ENCODE measurements around the gene PLEKHM2.

Gene PLEKHM2

GRCh38 chr1:15719381-15720120 is 35.4 kb downstream of the PLEKHM2 start:
- in situ Hi-C loops (cut with HindIII; ENCODE audit: low pct_ligation_motif_present, low pct_unique_long_range_greater_than_20kb, low sequenced_read_pairs), result no loop called here
- DNase-seq, result no peak

DNA sequence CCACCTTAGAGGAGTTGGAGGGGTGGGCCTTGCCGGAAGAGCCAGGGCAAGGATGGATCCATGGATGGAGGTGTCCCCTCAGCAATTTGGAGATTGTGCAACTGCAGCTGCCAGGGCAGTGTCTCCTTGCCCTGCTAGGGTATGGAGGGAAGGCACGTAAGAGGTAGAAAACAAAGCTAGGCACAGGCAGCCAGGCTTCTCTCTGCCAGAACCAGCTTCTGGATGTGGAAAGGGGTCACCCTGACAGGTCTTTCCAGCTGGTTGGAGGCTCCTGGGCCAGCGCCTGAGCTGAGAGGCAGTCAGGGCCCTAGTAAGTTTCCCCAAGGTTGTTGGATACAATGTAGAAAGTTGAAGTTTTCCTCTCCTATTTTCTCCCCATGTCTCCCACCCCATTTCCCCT is 36.7 kb downstream of the PLEKHM2 start:
- in situ Hi-C loops (cut with HindIII; ENCODE audit: low pct_ligation_motif_present, low pct_unique_long_range_greater_than_20kb, low sequenced_read_pairs), result no loop called here
- no peak for DNase-seq

- in situ Hi-C loops (cut with HindIII; ENCODE audit: low pct_ligation_motif_present, low pct_unique_long_range_greater_than_20kb, low sequenced_read_pairs), result no loop called here
- DNase-seq, result no peak
Observed at GRCh38 chr1:15722411-15722810, 38.3 kb downstream of the PLEKHM2 start.

- in situ Hi-C loops (cut with HindIII; ENCODE audit: low pct_ligation_motif_present, low pct_unique_long_range_greater_than_20kb, low sequenced_read_pairs), result no loop called here
- no peak for DNase-seq
Observed at GRCh38 chr1:15722836-15723532, 38.9 kb downstream of the PLEKHM2 start.

DNA sequence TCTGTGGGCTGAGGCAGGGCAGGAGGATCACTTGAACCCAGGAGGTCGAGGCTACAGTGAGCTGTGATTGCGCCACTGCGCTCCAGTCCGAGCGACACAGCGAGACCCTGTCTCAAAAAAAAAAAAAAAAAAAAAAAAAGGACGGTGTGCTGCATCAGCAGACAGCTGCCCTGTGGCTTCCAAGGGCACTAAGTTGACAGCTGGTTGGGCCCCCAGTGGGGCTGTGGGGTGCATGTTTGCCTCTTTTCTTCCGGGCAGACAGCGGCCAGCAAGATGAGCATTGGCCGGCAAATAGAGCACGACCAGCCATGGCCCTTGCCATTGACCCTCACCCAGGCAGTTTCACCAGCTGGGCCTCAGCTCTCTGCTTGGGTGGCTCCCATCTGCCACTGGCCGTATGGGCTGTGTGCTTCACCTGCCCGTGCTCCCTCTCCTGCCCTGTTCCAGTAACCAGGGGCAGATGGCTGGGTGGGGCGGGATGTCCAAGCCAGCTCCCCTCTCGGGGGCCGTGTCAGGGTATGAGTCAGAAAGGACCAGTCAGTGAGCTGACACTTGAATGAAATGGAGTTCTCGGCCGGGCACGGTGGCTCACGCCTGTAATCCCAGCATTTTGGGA is 39.6 kb downstream of the PLEKHM2 start:
- no peak for DNase-seq
- in situ Hi-C loops (cut with HindIII; ENCODE audit: low pct_ligation_motif_present, low pct_unique_long_range_greater_than_20kb, low sequenced_read_pairs), result no loop called here

DNA sequence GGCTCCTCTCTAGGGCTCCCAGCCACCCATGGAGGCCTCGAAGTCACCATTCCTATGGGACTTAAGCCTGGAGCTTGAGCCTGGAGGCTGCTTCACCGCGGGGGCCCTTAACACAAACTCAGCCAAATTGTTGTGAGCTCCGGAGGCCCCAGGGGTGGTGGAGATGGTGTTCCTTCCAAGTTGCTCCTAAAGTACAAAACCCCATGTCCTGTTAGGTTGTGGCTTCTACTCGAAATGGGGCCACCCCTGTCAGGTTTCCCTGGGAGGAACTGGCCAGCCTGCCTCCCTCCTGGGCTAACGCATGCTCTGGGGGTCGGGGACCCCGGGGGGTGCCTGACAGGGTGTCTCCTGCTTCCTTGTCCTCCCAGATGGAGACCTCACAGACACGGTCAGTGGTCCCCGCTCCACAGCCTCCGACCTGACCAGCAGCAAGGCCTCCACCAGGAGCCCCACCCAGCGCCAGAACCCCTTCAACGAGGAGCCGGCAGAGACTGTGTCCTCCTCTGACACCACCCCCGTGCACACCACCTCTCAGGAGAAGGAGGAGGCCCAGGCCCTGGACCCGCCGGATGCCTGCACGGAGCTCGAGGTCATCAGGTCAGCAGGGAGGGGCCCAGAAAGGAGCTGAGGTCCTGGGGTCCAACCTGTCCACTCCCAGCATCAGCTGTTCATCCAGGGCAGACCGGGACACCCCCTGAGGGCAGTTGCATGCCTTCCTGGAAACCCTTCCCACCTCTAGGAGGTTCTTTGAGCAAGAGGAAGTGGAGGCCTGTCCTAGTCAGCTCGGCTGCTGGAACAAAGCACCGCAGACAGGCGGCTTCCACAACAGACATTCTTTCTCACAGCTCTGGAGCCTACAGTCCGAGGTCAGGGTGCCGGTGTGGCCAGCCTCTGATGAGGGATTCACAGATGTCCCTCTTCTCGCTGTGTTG is 41.1 kb downstream of the PLEKHM2 start:
- in situ Hi-C loops (cut with HindIII; ENCODE audit: low pct_ligation_motif_present, low pct_unique_long_range_greater_than_20kb, low sequenced_read_pairs), result no loop called here
- DNase-seq, result no peak

DNA sequence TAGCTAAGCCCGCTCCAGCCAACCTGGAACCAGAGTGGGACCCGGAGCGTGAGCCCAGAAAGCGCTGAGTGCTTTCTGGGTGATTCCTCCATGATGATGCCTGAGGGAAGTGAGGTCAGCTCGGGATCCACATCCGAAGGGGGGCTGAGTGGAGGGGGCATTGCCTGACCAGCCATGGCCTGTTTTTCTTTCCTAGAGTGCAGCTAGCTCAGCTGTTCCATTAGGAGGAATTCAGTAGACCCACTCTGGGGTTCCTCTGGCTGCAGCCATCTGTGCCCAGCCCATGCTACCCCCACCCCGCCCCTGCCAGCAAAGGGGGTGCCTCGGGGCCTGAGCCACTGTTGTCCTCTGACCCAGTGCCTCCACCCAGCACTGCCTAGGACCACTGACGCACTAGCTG is 42.4 kb downstream of the PLEKHM2 start:
- no peak for DNase-seq
- in situ Hi-C loops (cut with HindIII; ENCODE audit: low pct_ligation_motif_present, low pct_unique_long_range_greater_than_20kb, low sequenced_read_pairs), result no loop called here

DNA sequence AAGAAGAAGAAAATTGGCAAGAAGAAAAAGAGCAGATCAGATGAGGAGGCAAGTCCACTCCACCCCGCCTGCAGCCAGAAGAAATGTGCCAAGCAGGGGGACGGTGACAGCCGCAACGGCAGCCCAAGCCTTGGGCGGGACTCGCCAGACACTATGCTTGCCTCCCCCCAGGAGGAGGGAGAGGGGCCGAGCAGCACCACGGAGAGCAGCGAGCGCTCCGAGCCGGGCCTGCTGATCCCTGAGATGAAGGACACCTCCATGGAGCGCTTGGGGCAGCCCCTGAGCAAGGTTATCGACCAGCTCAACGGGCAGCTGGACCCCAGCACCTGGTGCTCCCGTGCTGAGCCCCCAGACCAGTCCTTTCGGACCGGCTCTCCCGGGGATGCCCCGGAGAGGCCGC is 42.9 kb downstream of the PLEKHM2 start:
- no peak for DNase-seq
- in situ Hi-C loops (cut with HindIII; ENCODE audit: low pct_ligation_motif_present, low pct_unique_long_range_greater_than_20kb, low sequenced_read_pairs), result no loop called here

- in situ Hi-C loops (cut with HindIII; ENCODE audit: low pct_ligation_motif_present, low pct_unique_long_range_greater_than_20kb, low sequenced_read_pairs), result no loop called here
- no peak for DNase-seq
Observed at GRCh38 chr1:15727424-15727823, 43.3 kb downstream of the PLEKHM2 start.

GRCh38 chr1:15727866-15728534 is 43.9 kb downstream of the PLEKHM2 start:
- no peak for DNase-seq
- in situ Hi-C loops (cut with HindIII; ENCODE audit: low pct_ligation_motif_present, low pct_unique_long_range_greater_than_20kb, low sequenced_read_pairs), result no loop called here

DNA sequence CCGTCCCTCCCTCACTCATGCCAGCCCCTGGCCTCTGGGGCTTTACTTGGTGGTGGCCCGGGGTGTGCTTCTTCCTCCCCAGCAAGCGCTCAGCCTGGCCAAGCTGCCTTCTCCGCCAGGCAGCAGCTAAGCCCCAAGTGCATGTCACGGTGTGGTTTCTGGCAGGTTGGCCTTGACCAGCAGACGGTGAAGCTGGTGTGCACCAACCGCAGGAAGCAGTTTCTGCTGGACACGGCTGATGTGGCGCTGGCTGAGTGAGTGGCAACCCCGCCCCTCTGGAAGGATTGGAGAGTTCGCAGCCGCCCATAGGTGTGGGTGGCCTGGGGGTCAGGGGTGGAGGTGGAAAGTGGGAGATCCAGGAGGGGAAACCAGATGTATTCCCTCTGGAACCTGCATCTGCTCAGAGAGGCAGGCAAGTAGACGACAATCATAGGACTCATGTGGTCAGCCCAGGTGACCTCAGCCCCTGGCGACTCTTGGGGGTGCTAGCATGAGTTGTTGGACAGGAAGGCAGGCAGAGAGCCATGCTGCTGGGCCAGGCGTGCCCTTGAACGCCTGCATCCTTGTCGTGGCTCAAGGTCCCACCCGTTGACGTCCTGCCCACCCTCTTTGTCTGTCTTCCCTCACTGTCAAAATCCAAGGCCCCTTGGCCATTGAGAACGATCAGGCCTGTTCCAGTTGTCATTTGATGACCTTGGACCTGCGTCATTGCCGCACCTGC is 45.0 kb downstream of the PLEKHM2 start:
- in situ Hi-C loops (cut with HindIII; ENCODE audit: low pct_ligation_motif_present, low pct_unique_long_range_greater_than_20kb, low sequenced_read_pairs), result no loop called here
- no peak for DNase-seq

DNA sequence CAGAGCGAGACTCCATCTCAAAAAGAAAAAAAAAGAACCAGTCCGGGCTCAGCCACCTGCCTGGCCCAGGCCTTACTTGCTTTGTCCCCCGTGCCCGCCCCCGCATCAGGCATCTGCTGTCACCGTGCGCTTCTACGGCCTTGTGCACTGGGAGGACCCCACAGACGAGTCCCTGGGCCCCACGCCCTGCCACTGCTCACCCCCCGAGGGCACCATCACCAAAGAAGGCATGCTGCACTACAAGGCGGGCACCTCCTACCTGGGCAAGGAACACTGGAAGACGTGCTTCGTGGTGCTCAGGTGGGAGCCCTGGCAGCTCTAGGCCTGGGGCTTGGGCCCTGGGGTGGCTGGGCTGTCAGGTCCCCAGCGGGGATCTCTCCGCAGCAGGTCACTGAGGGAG is 46.3 kb downstream of the PLEKHM2 start:
- no peak for DNase-seq
- in situ Hi-C loops (cut with HindIII; ENCODE audit: low pct_ligation_motif_present, low pct_unique_long_range_greater_than_20kb, low sequenced_read_pairs), result no loop called here

- in situ Hi-C loops (cut with HindIII; ENCODE audit: low pct_ligation_motif_present, low pct_unique_long_range_greater_than_20kb, low sequenced_read_pairs), result no loop called here
- no peak for DNase-seq
Observed at GRCh38 chr1:15730936-15731335, 46.8 kb downstream of the PLEKHM2 start.

DNA sequence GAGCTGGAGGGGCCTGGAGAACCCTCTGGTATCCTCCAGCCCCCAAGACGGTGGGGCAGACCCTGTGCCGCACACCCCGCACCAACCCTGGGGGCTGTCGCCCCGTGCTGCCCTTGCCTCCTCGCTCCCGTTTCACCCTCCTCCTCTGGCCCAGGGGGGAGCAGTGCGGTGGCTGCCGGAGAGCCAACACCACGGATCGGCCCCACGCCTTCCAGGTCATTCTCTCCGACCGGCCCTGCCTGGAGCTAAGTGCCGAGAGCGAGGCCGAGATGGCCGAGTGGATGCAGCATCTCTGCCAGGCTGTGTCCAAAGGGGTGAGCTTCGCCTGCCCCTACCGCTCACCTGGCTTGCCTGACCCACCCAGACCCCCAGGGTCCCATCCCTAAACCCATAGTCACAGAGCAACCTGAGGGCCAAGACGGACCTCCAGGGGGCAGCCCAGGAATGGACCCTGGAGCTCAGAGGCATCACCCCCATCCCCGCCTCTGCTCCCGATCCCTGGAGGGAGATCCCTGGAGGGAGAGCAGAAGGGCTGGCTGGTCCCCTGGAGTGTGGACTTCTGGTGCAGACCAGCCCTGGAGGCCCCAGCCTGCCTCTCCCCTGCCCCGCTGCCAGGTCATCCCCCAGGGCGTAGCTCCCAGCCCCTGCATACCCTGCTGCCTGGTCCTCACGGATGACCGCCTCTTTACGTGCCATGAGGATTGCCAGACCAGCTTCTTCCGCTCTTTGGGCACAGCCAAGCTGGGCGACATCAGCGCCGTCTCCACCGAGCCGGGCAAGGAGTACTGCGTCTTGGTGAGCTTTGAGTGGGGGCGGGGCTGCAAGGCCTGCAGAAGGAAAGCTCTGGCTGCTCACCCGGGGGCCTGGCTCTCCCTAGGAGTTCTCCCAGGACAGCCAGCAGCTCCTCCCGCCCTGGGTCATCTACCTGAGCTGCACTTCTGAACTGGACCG is 47.9 kb downstream of the PLEKHM2 start:
- in situ Hi-C loops (cut with HindIII; ENCODE audit: low pct_ligation_motif_present, low pct_unique_long_range_greater_than_20kb, low sequenced_read_pairs), result no loop called here
- DNase-seq, result no peak

DNA sequence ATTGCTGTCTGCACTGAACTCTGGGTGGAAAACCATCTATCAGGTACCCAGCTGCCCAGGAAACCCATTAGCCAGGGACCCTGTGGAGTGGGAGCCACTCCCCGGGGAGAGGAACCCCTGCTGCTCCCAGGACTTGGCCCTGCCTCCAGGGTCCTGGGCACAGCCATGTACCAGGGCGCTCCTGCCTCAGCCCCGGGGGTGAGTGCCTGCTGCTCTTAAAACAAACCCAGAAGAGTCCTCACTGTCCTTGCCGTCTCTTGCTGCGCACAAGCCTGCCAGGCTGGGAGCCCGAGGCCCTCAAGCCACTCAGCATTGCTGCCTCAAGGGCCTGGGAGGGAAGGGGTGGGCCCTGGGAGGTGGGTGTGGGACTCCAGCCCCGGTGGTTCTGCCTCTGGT is 48.6 kb downstream of the PLEKHM2 start:
- DNase-seq, result no peak
- in situ Hi-C loops (cut with HindIII; ENCODE audit: low pct_ligation_motif_present, low pct_unique_long_range_greater_than_20kb, low sequenced_read_pairs), result no loop called here

- in situ Hi-C loops (cut with HindIII; ENCODE audit: low pct_ligation_motif_present, low pct_unique_long_range_greater_than_20kb, low sequenced_read_pairs), result no loop called here
- DNase-seq, result no peak
Observed at GRCh38 chr1:15733218-15733725, 49.2 kb downstream of the PLEKHM2 start.

Data from ACHN (cell line).